NCI-H774 (cell line): ENCODE data around the gene MAPK14.
A peak's percentile ranks its signal among the peaks of the same experiment; 100 is the strongest.
"Not testable (repeated sequence)": the region's sequence is repeated elsewhere in the genome, so short reads cannot be mapped to it uniquely, and the experiment has no call there.

Experiments used
- DNase-seq: peaks from one replicate; lab custom pipeline; 2025; lab: John Stamatoyannopoulos, UW

MAPK14 gene

DNA sequence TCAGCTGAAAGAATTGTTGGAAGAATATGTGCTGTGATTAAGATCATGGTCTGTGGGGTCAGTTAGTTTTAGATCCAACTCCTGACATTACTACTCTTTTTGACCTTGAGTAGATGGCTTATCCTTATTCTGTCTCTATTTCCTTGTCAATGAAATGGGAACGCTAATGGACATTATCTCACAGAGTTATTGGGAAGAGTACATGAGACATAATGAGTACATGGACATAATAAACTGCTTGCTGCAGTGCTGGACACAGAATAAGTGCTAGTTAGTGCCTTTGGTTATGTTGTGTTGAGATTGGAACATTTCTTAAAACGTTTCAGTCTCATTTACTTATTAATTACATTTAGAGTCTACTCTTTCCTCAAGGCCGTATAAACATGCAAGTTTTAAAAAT is 42.6 kb downstream of the MAPK14 start:
- DNase-seq: no peak

DNA sequence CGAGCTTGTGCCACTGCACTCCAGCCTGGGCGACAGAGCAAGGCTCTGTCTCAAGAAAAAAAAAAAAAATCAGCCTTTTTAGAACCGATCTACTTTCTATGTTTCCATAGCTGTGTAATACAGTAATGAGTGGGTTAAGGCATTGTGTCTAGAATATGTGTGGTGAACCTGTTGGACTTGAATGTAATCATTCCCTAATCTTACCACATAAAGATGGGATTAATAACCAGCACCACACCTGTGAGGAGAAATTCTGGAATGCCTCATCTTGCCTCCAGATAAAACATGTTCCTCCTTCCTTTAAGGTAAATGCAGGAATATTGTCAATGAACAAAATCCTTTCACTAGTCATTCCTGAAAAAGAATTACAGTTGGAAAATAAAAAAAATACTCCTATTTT is 43.7 kb downstream of the MAPK14 start:
- no peak for DNase-seq

DNA sequence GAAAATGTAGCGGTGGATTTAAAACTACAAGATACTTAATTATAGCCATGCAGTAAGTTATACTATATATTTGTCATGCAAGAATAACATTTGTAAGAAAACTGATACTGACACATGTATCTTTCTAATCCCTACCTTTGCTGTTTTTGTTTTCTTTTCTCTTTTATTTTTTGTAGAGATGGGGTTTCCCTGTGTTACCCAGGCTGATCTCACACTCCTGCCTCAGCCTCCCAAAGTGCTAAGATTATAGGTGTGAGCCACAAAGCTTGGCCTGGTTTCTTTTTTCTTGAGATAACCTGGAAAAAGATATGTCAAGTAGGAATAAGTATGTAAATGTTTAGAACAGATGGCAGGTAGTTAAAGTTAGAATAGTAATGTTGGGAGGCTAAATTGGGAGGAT is 44.1 kb downstream of the MAPK14 start:
- no peak for DNase-seq

DNA sequence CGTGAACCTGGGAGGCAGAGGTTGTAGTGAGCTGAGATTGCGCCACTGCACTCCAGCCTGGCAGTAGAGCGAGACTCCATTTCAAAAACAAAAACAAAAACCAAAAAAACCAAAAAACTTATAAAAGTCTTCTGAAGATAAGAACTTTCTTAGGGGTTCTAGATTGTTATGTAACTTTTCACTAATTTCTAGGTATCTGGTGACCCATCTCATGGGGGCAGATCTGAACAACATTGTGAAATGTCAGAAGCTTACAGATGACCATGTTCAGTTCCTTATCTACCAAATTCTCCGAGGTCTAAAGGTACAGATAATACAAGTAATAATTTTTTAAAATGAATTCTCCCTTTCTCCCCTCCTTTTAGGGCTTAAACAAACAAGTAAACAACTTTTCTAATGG is 45.1 kb downstream of the MAPK14 start:
- no peak for DNase-seq

DNA sequence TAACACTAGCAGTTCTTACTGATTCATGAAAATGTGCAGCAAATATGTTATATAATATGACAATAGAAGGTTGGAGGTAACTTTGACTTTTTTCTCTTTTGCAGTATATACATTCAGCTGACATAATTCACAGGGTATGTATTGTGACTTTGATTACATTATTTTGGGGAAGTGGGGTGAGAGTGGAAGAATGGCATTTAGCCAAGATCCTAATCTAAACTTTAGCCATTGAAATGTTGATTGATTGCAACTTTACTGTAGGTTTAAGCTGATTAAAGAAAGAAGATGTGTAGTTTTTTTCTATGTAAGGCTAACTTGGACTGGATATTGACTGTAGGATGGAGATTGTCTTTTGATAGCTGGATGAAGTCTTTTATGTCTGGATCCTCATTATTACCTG is 46.0 kb downstream of the MAPK14 start:
- no peak for DNase-seq

DNA sequence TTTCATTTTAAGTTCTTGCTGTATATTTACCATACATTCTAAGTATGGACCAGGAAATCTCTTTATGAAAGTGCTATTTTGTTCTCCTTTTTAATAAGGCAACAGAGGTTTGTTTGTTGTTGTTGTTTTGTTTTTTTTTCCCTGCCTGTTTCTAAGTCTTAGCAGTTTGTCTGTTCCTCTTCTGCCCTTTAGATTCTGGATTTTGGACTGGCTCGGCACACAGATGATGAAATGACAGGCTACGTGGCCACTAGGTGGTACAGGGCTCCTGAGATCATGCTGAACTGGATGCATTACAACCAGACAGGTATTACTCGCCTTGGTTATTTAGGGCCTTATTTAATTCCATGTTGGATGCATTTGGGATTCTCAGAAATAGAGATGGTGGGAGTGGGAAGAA is 48.0 kb downstream of the MAPK14 start:
- DNase-seq: no peak

DNA sequence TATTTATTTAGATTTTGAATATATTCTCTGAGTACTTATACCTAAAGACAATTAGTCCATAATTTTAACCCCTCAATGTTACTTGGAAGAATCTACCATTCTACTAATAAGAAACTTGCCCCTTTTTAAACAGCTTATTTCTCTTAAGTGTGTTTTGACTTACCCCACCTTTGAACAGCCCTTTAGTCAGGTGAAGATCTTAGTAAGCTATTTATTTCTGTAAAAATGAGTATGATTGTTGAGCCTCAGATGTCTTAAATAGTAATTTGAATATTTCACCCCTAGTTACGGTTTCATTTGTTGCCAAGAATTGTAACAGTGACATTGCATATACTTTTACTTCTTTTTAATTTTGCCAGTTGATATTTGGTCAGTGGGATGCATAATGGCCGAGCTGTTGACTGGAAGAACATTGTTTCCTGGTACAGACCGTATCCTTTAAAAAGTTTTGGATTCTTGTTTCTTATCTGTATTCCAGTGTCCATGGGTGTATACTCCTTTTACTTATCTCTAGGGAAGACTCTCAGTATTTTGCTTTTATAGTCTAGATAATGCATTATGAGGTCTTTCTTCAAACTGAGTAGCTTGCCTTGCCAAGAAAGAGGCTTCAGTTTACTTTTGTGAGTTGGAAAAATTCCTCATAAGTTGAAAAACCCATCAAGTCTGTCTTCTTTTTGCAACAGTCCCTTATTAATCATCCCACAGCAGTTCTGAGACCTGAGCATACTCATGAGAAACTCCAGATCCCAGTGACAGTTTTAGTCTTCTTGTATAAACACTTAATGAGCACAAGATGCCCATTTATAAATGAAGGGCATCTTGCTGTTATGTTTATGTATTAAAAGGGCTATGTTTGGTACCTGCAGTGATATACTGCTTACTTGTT is 48.8 kb downstream of the MAPK14 start:
- DNase-seq: no peak

DNA sequence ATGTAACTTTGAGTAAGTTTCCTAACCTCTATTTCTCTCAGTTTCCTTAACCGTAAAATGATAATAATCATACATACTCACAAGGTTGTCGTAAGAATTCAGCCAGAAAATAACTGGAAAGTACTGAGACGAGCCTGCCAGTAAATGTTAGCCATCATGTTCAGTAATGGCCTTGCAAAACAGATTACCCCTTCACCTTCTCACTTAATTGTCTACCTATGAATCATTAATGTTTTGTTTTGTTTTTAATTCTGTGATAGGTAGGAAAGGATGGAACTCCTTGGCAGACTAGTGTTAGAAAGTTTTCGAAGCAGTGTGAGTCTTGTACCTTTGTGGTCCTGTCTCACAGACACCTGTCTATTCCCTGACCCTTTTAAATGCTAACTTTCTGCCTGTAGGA is 50.6 kb downstream of the MAPK14 start:
- no peak for DNase-seq

DNA sequence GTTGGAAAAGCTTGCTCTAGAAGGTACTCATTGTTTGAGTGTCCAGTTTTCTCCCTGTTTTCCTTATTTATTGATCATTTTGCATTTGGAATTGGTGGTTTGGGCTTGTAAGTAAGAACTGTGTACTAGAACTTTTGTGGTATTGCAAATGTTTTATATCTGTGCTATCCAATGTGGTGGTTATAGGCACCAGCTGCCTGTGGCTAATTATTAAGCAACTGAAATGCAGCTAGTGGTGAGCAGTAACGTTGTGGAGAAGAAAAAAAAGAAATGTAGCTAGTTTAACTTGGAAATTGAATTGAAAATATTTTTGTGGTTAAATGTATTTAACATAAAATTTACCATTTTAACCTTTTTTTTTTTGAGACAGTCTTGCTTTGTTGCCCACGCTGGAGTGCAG is 52.0 kb downstream of the MAPK14 start:
- no peak for DNase-seq

DNA sequence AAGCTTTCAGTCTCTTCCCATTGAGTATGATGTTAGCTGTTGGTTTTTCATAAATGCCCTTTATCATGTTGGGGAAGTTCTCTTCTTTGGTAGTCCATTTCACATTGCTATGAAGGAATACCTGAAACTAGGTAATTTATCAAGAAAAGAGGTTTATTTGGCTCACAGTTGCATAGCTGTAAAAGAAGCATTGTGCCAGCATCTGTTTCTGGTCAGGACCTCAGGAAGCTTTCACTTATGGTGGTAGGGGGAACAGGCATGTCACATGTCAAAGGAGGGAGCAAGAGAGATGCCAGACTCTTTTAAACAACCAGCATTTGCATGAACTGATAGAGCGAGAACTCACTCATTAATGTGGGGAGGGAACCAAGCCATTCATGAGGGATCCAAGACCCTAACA is 54.7 kb downstream of the MAPK14 start:
- DNase-seq: no peak

DNA sequence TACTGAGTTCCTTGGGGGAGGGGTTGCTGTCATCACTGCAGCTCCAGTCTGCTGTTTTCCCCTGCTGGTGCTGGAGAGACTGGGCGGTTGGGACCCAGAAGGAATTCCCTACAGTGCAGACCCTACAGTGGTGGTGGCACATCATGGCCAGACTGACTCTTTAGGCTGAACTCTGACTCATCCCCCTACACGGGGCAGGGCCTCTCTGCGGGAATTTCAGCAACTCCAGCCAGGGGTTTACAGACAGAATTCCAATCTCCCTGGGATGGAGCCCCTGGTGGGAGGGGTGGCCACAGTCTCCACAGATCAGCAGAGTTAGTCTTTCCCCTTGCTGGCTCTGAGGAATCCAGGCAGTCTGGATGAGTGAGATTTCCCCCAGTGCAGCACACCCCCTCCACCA is 55.8 kb downstream of the MAPK14 start:
- DNase-seq: no peak

DNA sequence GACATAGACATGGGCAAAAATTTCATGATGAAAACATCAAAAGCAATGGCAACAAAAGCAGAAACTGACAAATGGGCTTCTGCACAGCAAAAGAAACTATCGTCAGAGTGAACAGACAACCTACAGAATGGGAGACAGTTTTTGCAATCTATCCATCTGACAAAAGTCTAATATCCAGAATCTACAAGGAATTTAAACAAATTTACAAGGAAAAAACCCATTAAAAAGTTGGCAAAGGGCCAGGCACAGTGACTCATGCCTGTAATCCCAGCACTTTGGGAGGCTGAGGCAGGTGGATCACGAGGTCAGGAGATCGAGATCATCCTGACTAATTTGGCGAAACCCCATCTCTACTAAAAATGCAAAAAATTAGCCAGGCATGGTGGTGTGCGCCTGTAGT is 60.6 kb downstream of the MAPK14 start:
- not testable (repeated sequence) for DNase-seq

DNA sequence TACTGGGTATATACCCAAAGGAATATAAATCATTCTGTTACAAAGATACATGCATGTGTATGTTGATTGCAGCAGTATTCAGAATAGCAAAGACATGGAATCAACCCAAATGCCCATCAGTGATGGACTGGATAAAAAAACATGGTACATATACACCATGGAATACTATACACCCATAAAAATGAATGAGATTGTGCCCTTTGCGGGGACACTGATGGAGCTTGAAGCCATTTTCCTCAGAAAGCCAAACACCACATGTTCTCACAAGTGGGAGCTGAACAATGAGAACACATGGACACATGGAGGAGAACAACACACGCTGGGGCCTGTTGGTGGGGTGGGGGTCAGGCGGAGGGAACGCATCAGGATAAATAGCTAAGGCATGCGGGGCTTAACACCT is 61.4 kb downstream of the MAPK14 start:
- no peak for DNase-seq

DNA sequence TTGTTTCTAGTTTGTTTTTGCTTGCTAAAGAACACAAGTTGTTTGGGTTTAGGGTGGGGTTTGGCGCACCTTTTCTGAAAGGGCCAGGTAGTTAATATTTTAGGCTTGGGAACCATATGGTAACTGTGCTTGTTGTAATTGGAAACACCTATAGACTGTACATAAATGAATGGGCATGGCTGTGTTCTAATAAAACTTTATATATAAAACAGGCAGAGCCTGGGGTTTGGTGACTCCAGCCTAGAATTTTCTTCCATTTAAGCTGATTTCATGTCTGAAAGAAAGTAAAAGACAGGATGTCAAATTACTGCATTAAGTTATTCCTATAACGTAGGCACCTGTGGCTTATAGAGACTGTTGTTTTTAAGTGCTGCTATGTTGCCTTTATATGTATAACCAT is 66.6 kb downstream of the MAPK14 start:
- no peak for DNase-seq

DNA sequence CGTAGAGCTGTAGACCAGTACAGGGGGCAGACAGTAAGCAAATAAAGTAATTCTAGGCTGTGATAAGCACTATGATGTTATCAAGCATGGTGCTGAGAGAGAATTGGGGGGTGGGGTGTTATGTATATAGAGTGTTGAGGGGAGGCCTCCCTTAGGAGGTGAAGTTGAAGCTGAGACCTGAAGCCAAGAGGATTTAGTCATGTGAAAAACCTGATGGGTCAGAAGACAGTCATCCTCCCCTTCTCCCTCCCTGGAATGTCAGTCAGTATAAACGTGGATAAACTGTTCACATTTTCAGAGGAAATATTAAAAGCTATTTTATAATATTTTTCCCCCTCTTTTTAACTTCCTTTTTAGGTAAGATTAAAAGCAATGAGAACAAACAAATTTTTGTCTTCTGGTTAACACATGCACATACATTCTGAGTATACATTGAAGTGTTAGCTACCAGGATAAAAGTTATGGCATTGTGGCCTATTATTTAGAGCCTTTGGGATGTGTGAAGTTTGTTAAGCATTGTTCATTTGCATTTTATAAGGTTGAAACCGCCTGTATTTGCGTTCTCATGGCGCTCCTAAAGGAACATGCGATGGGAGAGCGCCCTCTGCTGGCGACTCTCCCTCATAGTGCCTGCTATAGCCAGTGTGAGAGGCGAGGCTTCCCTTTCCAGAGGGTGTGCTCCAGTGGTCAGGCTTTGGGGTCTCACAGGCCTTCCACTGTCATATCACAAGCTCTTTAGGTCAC is 67.3 kb downstream of the MAPK14 start:
- peak; percentile 46 for DNase-seq

DNA sequence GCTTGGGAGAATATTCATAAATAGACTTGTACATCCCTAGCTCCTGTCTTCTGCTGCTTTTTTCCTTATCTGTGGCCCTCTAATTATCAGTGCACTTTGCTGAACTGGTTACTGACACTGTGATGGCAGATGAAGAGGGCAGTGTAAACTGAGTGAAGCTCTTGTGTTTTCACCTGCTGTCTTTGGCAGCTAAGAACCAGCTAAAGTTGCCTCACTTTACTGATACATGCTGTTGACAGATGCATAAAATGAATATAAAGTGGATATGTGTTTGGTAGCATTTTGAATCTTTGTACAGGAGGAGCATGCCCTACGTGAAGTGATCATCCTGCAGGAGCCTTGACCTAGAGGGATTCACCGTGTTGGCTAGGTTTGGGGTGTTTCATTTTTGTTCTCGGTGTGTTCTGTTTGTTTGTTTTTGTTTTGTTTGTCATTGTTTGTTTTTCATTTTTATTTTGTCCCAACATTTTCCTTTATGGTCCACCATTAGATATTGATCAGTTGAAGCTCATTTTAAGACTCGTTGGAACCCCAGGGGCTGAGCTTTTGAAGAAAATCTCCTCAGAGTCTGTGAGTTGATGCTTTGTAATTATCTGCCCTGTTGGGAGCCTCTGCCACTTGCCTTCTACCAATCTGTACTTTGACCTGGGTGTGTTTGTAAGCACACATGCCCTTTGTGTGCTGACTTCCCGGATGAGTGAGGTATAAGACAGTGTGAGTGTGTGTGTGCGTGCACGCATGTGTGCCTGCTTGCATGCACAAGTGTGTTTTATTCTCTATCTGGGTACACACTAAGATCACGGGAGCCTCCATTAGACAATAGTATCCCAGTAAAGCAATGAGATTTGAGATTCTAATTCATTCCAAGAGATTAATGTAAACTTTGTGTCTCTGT is 68.1 kb downstream of the MAPK14 start:
- DNase-seq: no peak

DNA sequence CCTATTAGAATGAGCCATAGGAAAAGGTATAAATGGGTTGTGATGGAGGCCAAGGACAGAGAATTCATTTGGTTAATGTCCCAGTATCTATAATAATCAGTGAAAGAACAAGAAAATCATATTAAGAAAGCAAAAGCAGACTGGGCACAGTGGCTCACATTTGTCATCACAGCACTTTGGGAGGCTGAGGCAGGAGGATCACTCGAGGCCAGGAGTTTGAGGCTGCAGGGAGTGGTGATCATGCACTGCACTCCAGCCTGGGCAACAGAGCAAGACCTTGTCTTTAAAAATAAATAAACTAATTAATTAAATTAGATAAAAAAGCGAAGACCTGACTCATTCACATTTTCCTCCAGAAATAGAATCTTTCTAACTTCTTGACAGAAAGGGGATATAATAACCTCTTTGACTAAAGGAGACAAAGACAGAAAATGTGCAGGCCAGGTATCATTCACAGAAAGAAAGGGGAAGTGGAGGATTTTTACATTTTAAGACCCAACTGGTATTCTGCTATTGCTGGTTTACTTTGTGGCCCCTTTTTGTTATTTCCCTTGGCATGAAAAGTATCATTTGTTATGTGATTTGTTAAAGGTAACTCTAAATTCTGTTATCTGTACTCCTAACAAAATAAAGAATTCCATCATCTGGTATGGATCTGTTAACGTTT is 70.8 kb downstream of the MAPK14 start:
- DNase-seq: no peak

DNA sequence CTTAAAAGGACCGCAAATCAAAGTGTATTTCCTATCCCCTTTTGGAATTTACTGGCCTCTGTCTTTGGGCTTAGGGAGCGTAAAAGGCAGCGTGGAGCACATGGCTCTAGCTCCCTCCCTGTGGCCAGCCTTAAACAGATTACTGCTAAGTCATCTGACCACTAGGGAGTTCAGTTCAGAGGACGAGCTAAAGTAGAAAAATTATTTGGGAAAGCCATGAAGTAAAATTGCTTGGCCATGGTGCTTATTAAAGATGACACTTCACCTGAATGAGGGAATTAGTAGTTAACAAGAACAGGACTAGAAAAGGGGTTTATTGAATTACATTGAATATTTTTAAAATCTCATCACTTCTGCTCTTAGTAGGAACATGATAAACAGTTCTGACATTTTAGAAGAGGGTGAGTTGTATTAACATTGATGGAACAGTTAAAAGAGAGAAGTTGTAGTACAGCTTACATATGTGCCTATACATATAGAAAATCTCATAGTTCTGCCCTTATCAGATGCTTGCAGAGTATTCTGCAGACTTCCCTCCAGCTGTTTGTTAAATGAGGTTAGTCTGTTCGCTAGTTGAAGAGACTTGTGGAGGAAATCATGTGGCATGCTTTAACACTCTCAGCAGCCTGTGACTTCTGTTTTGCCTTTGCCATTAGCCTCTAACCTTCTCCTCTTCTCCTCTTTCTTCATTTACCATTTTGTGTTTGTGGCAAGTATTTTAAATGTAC is 71.5 kb downstream of the MAPK14 start:
- DNase-seq: no peak

DNA sequence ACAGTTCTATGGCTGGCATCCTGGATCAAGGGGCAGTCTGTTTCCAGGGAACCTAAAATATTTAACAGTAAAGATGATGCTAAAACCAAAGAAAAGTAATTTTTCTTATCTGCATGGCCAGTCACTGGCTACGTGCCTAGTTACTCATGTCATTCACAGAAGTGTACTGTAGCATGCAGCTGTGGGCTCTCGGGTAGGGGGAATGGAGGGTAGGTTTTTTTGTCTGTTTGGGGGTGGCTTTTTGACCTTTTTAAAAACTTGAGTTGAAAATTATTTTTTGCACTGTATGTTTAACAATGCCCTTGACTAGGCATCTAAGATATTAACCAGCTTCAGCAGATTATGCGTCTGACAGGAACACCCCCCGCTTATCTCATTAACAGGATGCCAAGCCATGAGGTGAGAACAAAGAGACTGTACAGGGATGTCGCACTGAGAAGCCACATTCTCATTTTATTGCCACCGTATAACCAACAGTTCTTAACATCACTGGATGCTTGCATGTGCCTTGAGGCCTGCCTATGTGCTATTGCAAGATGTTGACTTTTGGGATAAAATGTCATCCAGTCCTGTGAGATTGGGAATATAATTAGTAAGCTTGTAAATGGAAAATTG is 72.4 kb downstream of the MAPK14 start:
- no peak for DNase-seq

DNA sequence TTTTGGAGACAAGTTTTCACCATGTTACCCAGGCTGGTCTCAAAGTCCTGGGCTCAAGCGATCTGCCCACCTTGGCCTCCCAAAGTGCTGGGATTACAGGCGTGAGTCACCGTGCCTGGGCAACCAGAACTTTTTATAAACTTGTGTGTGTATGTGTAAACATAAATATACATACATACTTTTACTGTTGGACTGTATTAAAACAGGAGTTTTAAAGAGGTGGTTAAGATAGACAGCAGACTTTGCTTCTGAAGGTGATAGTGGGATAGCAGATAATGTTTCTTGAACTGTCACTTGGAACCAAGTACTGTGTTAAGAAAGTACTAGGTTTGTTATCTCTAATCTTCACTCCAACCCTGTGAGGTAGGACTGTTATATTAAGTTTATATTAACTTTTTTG is 74.1 kb downstream of the MAPK14 start:
- no peak for DNase-seq

DNA sequence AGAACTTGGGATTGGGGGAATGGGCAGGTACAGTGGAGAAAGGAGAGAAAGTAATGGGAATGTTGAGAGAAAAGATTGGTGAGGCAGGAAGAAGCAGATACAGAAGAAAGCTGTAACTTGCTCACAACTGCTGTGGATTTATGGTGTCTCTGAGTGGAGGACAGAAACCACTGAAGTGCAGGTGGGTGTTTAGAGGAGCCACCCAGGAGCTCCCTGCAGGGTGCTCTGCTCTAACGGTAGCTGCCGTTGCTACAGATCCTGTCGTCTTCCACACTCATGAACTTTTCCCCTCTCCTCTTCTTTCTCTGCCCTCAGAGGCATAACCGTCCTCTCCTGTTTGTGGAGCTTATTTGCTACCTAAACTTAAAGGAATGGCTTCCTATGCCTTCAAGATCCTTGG is 75.2 kb downstream of the MAPK14 start:
- DNase-seq: no peak
